Natural killer cell (primary cell): Measurements from ENCODE around the gene FCHO2. TPM values are rescaled to one million over a fixed set of nuclear protein-coding genes. Genes with fewer than 3 reads are reported as not detected.

Experiments
- ATAC-seq, 3 donors: fragments of 150-1000 bp in 2 of 3; fragments of 200-7000 bp in 1 of 3; cut with Tn5 transposase; 1 replicate in 1 of 3; 2 replicates in 2 of 3; pipeline ENCODE4 v1.10.0; 2021; ENCODE audit warnings: mild to moderate bottlenecking in 2 of 3, moderate library complexity in 2 of 3
- DNase-seq, 2 donors: peaks; one replicate each; pipeline versions ENCODE4 v3.0.0 to v3.0.0-alpha.2; 2013 to 2021; ENCODE audit warnings: mixed read lengths in 1 of 2
- H3K27ac ChIP-seq: one replicate; pipeline ENCODE4 v1.5.1; 2013; ENCODE audit warnings: mild to moderate bottlenecking, low read length
- H3K27me3 ChIP-seq: one replicate; pipeline ENCODE4 v1.6.1; 2013; ENCODE audit warnings: low read length; ENCODE audit not compliant: control insufficient read depth, insufficient read depth
- H3K36me3 ChIP-seq: one replicate; pipeline ENCODE4 v1.6.1; 2013; ENCODE audit warnings: low read length; ENCODE audit not compliant: control insufficient read depth, insufficient read depth
- H3K4me1 ChIP-seq: one replicate; pipeline ENCODE4 v1.6.1; 2013; ENCODE audit warnings: low read length; ENCODE audit not compliant: control insufficient read depth, insufficient read depth
- H3K4me3 ChIP-seq: one replicate; pipeline ENCODE4 v1.5.1; 2013; ENCODE audit warnings: low read length
- H3K9me3 ChIP-seq: one replicate; pipeline ENCODE4 v1.6.1; 2013; ENCODE audit warnings: low read length; ENCODE audit not compliant: control insufficient read depth, insufficient read depth
- H3K27ac Mint-ChIP-seq, 2 donors: one replicate each; pipeline ENCODE4 v1.8.0; 2022; ENCODE audit warnings: mild to moderate bottlenecking in 2 of 2, mixed read lengths in 2 of 2, moderate library complexity in 1 of 2
- H3K27me3 Mint-ChIP-seq, 2 donors: one replicate each; pipeline ENCODE4 v1.8.0; 2022; ENCODE audit warnings: low read depth in 2 of 2, mixed read lengths in 2 of 2
- H3K36me3 Mint-ChIP-seq: one replicate; pipeline ENCODE4 v1.8.0; 2022; ENCODE audit warnings: mixed read lengths
- H3K4me1 Mint-ChIP-seq, 2 donors: one replicate each; pipeline ENCODE4 v1.8.0; 2022; ENCODE audit warnings: mixed read lengths in 2 of 2
- H3K4me3 Mint-ChIP-seq: one replicate; pipeline ENCODE4 v1.8.0; 2022; ENCODE audit warnings: mild to moderate bottlenecking, moderate library complexity, mixed read lengths
- H3K9me3 Mint-ChIP-seq, 2 donors: one replicate each; pipeline ENCODE4 v1.8.0; 2022; ENCODE audit warnings: mixed read lengths in 2 of 2
- CTCF ChIP-seq: fragments of 200-600 bp; IDR thresholded peaks from one replicate; pipeline ENCODE4 v1.8.0; 2022; ENCODE audit warnings: antibody characterized with exemption
- WGBS: methylation state at CpG from one replicate; pipeline ENCODE4 v1.1.7; 2013; ENCODE audit warnings: missing lambda C conversion rate; ENCODE audit not compliant: insufficient coverage; 5-methylcytosine and 5-hydroxymethylcytosine counted together
- intact Hi-C: fragments of 100-400 bp; cut with micrococcal nuclease; formaldehyde crosslinking; loops from one replicate; pipeline ENCODE4 v1.14.2; 2022
- total RNA-seq, 4 donors: library from RNA; stranded (reverse); fragments of 120-200 nt in 1 of 4; gene quantifications; one replicate each; pipeline versions ENCODE4 v1.2.3 to v1.2.4, GENCODE V29; 2013 to 2022

Gene FCHO2
- total RNA-seq, 3 donors from 2014 or later (not counting 1 experiment from before 2014, with no cell fraction given): 18.5 to 23.4 (median 22.7) TPM

DNA sequence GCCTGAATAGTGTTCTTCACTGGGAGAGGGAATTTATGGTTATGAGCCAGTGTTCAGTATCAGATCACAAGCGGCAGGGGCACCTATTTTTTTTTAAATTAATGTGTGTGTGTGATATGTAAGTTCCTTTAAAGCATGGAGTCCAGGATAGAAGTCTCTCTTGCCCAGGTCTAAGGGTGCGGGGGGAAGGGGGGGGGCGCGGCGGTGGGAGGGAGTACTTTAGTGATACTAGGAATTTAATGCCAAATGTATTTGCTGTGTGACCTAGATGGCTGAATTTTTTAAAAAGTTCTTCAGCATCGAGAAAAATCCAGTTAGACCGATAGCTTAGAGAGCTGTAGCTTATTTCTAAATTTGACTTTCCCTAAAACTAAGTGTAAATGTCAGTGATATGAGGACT lies 1.5 kb upstream of the FCHO2 start:
- Mint-ChIP-seq H3K36me3 (no peaks in the 10 kb centered on the region), H3K9me3 (no peaks in the 10 kb centered on the region), H3K4me3 (peak overlapping the region; percentile 92), H3K4me1 (peaks cover 27 to 33% of the 10 kb centered on the region in 2 donors), H3K27me3 (peaks cover 4 to 16% of the 10 kb centered on the region in 2 donors), H3K27ac (peak overlapping the region in 1 of 2 donors; percentile 82)
- TF ChIP-seq CTCF: no peak
- no peak for ATAC-seq
- peaks cover 10% of the 10 kb centered on the region for H3K4me1 ChIP-seq
- intact Hi-C loops: no loop called here
- no peaks in the 10 kb centered on the region for H3K36me3 ChIP-seq
- H3K27me3 ChIP-seq: peaks cover 11% of the 10 kb centered on the region
- H3K27ac ChIP-seq: no peak overlapping the region
- no peaks in the 10 kb centered on the region for H3K9me3 ChIP-seq
- no peak for DNase-seq
- WGBS: 95% methylated on average over 6 of the region's 7 CpGs
- no peak overlapping the region for H3K4me3 ChIP-seq

GRCh38 chr5:72955143-72955767 lies 586 bp upstream of the FCHO2 start:
- ATAC-seq (peak; percentile 38 to 49 (median 41)), DNase-seq (no peak)
- TF ChIP-seq CTCF: no peak
- Histone ChIP-seq H3K9me3 (no peaks in the 10 kb centered on the region), H3K27me3 (peaks cover 11% of the 10 kb centered on the region), H3K36me3 (no peaks in the 10 kb centered on the region), H3K4me3 (peak overlapping the region; percentile 51), H3K27ac (peak overlapping the region; percentile 23), H3K4me1 (peaks cover 10% of the 10 kb centered on the region)
- Mint-ChIP-seq H3K27me3 (peaks cover 1 to 7% of the 10 kb centered on the region in 2 donors), H3K4me3 (peak overlapping the region; percentile 92), H3K4me1 (peaks cover 27 to 33% of the 10 kb centered on the region in 2 donors), H3K27ac (peak overlapping the region; percentile 82 to 98), H3K9me3 (no peaks in the 10 kb centered on the region), H3K36me3 (no peaks in the 10 kb centered on the region)
- 5% methylated on average over 33 of the region's 33 CpGs for WGBS
- intact Hi-C loops: loop anchor here (5.0 kb wide), 3 partner anchors 108 to 247 kb away; partner anchors contain the start of gene TNPO1

DNA sequence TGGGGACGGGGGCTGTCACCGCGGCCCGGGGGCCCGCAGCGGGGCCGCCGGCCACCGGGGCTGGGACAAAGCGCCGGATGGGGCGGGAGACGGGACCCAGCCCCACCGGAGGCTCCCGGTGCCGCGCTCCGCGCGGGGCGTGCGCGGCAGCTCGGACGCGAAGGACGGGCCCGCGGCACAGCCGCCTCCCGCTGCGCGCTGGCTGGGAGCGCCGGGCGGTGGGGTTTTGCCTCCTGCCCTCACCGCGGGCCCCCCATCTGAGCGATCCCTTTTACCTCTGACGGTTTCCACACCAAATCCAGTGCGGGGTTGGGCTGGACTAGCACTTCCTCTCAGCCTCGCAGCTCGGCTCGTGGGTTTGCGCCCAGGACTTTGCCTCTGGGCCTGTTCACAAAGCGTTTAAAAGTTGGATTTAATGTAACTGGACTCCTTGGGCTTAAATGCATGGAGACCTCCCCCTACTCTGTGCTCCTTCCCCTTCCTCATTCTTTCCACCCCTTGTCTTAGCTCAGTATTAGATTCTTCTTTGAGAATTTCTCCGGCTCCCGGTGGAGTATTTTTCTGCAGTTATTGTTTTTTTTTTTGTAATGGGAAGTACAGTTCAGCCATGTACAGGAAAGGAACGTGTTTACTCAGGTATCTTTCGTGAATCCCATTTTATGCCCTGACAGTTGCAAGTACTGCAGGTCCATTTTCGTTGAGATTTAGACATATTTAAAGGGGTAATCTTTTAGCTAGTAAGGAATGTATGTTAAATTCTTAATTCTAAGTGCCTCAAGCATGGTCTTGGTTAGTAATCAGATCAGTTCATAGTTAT lies 691 bp downstream of the FCHO2 start:
- Mint-ChIP-seq H3K36me3 (no peaks in the 10 kb centered on the region), H3K27ac (peak overlapping the region; percentile 82 to 98), H3K9me3 (no peaks in the 10 kb centered on the region), H3K4me1 (peaks cover 27 to 33% of the 10 kb centered on the region in 2 donors), H3K27me3 (peaks cover 0 to 6% of the 10 kb centered on the region in 2 donors), H3K4me3 (peak overlapping the region; percentile 95)
- intact Hi-C loops: loop anchor here (5.0 kb wide), 3 partner anchors 109 to 246 kb away; partner anchors contain the start of gene TNPO1
- TF ChIP-seq CTCF: no peak
- H3K27ac ChIP-seq: no peak overlapping the region
- ATAC-seq: peak; percentile 42 to 55 (median 52)
- peaks cover 10% of the 10 kb centered on the region for H3K4me1 ChIP-seq
- no peaks in the 10 kb centered on the region for H3K36me3 ChIP-seq
- H3K4me3 ChIP-seq: peak overlapping the region; percentile 51
- no peaks in the 10 kb centered on the region for H3K9me3 ChIP-seq
- WGBS: 2% methylated on average over 51 of the region's 51 CpGs
- H3K27me3 ChIP-seq: peaks cover 11% of the 10 kb centered on the region
- peak; percentile 35 to 52 for DNase-seq
